ENCODE measurements around the gene NECAB3.

The NECAB3 gene

GRCh38 chr20:33676652-33677645, 2.7 kb upstream of the NECAB3 start:
- no peak for DNase-seq

GRCh38 chr20:33676121-33676520, 1.9 kb upstream of the NECAB3 start:
- DNase-seq = no peak

- DNase-seq = no peak
Measured at GRCh38 chr20:33675136-33675959, 1.1 kb upstream of the NECAB3 start.

DNA sequence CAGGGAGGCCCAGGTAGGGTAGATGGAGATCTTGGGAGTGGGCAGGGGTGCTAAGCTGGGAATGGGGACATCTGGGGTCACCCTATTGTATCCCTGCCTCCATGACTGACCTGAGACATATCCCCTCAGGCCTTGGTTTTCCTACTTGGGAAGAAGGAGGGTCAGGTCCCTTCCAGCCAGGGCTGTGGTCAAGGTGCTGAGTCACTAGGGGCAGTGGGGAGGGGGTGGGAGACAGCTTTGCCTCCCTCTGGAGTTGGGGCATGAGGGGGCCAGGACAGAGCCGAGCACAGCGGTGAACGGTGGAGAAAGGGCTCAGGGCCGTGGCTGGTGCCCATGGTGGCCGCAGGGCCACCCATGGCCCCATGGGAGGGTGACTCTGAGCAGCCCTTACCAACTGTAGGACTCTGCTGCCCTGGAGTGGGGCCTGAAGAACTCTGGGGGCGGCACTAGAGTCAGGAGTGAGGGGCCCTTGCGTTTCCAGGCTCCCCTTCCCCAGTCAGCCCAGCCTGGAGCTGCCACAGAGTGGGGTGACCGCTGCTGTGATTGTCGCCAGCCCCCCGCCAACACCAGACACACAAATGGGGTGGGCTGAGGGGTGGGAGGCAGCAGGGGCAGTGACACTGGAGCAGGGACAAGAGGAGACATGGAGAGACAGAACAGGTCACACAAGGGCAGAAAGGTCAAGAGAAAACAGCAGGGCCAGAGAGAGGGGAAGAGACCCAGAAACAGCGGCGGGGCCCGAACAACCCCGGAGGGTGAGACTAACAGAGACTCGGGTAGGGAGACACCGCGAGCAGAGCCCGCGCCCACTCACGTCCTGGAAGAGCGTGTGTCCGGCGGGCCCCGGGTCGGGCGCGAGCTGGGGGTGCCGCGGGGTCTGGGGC, 576 bp downstream of the NECAB3 start:
- DNase-seq = peak; percentile 22

- no peak for DNase-seq
Measured at GRCh38 chr20:33673114-33673409, 1.2 kb downstream of the NECAB3 start.

GRCh38 chr20:33672426-33673113, 1.7 kb downstream of the NECAB3 start:
- no peak for DNase-seq

DNA sequence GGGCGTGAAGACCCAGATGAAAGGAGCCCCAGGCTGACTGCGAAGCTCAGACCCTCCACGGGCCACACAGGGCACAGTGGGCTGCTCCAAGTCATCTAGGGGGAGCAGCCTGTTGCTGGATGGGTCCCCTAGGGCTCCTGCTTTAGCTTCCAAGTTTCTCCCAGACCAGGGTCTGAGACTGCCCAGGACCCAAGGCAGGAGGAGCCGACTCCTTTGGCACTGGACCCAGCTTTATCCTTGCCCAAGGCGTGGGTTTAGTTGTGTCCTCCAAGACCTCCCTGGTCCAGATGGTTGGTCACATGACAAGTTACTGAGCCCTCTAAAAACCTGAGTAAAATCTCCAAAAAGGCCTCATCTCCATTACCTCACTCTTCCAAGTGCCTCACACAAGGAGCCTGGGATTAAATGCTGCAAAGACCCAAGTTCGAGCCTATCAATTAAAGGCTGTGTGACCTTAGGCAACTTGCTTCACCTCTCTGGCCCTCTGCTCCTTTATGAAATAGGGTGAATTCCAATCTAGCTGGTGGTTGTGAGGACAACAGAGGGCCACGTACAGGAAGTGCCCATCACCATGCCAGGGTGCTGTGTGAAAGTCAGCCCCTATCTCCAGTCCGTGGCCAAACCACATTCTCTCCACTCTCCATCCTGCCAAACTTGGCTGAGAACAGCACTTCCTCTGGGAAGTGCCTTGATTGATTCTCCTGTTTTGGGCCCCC, 2.5 kb downstream of the NECAB3 start:
- DNase-seq = no peak

GRCh38 chr20:33670715-33671499, 3.3 kb downstream of the NECAB3 start:
- no peak for DNase-seq

DNA sequence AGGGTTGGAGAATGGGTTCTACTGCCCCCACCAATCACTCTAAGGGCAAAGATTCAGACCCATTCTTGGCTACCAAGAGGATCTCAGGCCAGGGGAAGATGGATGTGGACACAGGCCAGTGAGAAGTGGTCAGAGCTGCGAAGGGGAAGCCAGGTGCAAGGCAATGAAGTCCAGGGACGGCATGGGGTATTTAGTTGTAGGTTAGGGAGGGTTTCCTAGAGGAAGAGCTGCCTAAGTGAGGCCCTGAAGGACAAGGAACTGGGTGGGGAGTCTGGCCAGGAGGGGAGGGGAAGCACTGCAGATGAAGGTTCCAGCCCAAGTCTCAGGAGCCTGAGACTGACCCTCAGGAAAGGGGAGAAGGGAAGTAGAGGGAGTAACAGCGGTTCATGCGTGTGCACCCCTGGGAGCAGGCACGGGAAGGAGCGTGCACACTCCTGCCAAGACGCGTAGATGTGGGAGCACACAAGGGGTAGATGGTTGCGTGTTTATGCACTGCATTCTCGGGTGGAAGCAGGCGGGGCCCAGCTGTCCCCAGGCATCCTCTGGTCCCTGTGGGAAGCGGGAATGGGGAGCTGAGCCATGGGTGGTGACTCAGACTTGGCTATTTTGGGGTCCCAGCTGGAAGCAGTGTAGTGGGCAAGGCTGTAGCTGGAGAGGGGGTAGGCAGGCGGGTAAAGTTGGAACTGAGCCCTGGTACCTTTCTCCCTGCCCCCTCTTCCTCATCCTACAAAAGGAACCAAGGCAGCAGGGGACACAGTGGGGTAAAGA, 4.2 kb downstream of the NECAB3 start:
- DNase-seq = no peak

DNA sequence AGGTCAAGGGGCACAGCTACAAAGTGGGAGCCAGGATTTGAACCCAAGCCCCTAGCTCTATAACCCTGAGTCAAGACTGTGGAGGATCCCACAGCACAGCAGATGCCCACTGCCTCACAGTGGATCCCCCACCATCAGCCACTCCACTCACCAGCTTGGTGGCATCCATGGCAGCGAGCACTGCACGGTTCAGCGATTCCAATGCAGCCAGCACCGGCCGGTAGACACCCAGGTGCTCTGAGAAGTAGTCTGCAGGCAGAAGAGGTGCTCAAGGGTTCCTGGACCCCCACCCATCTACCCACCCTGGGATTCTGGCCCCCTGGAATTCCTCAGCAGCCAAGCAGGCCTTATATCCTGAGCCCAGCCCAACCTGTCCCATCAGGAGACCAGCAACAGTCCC, 5.0 kb downstream of the NECAB3 start:
- DNase-seq = no peak

GRCh38 chr20:33668466-33669155, 5.6 kb downstream of the NECAB3 start:
- no peak for DNase-seq

GRCh38 chr20:33667676-33668465, 6.4 kb downstream of the NECAB3 start:
- peak; percentile 78 for DNase-seq

DNA sequence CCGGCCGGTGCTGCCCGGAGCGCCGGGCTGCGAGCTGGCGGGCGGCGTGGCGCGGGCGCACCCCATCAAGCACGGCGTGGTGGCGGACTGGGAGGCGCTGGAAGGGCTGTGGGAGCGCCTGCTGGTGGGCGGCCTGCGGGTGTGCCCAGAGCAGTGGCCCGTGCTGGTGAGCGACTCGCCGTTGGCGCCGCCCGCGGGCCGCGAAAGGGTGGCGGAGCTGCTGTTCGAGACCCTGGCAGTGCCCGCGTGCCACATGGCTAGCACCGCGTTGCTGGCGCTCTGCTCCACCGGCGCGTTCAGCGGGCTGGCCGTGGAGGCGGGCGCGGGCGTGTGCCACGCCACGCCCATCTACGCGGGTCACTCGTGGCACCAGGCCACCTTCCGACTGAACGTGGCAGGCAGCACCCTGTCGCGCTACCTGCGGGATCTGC, 7.0 kb downstream of the NECAB3 start:
- peak; percentile 51 for DNase-seq

- DNase-seq = peak; percentile 82
Measured at GRCh38 chr20:33666293-33667244, 7.7 kb downstream of the NECAB3 start, which contains the start of gene ACTL10. Gene ACTL10 (plus strand): TSS chr20:33666943. CDS start chr20:33667498, 555 bp downstream.

DNA sequence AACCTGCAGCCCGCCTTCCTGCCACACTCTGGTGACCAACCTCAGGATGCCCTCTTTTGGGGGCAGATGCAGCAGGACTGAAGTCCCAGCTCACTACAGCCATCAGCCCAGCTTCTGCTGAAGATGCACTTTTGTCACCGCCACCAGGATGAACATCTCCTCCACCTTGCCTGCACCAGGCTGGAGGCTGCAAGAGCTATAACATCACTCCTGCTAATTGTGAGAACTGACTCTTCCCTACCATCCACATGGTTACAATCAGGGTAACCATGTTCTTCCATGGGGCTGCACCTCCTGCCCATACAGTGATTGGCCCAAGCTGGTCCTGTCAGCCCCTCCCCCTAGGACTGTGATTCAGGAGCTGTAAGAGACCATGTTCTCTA, 9.5 kb downstream of the NECAB3 start:
- no peak for DNase-seq

DNA sequence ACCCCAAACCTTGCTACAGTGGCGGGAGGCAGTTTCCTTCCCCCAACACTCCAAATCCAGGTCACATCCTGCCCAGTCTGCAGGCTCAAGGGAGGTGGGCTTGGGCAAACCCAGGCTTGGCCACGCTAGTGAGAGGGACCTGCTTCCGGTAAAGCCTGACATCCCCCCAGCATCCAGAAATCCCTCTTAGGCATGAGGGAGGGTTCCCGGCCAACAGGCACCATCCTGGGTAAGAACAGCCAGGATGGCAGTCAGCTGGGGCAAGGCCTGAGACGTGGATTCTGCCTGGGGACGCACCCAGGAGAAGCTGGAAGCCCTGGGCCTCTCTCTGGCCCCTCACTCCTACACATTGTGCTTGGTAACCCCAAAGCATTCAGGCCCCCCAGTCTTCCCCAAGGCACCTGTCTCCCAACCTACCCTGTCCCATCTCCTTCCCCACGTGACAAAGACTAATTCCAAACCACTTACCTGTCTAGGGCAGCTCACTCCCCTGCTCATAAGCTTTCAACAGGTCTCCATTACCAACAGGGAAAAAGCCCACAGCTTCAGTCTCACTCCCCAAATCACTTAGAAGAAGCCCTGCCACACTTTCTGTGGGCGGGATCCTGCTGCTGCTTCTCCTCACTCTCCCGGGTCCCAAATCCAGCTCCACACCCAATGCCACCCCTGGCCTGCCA, 10.0 kb downstream of the NECAB3 start:
- DNase-seq = no peak

All from stimulated activated CD4-positive, alpha-beta T cell treated with anti-CD3 and anti-CD28 coated beads, Interleukin-4, amount 100 ng/mL, for 1 hour (primary cell).